ENCODE data around the gene EZH2.
A peak's percentile ranks its signal among the peaks of the same experiment; 100 is the strongest.

Gene EZH2

DNA sequence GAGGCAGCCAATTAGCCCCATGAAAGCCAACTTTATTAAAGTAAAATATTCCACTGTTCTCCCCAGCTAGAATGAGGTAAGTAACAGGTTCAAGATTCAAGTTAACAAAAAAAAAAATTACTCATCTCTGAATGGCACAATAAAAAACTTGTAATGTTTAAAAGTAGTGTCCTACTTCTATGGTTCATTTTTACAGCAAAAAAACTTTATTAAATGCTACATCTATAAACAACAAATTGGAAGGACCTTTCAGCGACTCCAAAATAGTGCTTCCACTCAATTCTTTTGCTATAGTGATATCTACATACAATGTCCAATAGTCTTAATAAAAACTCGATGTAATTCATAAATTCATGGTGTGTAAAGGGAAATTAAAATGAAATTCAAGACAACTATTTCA lies 59.2 kb downstream of the EZH2 start:
- no peak for DNase-seq (ENCODE audit: insufficient read length, low spot score)
- FAIRE-seq: no peak
- no peak for TF ChIP-seq PAX5 (IDR thresholded peaks at IDR 0.05; ENCODE audit: insufficient read depth, low read length, severe bottlenecking)
- no peak for TF ChIP-seq SPI1 (IDR thresholded peaks at IDR 0.05; ENCODE audit: low read depth, low read length)
- no peak for TF ChIP-seq POLR2AphosphoS5 (IDR thresholded peaks at IDR 0.05; ENCODE audit: low read depth, low read length)
- TF ChIP-seq POU2F2 (IDR thresholded peaks at IDR 0.05; ENCODE audit: low read depth, low read length): no peak
- TF ChIP-seq TAF1 (IDR thresholded peaks at IDR 0.05; ENCODE audit: low read depth, low read length): no peak
- no peak for TF ChIP-seq POLR2A (IDR thresholded peaks at IDR 0.05; ENCODE audit: low read depth, low read length)

DNA sequence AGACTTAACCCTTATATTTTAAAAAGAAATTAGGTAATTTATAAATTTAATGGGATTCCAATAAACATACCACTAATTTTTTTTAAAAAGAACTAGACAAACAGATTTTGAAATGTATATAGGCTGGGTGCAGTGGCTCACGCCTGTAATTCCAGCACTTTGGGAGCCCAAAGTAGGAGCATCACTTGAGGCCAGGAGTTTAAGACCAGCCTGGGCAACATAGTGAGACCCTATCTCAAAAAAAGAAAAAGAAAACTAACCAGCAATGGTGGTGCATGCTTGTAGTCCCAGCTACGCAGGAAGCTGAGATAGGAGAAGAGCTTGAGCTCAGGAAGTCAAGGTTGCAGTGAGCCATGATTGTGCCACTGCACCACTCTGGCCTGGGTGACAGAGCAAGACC lies 62.7 kb downstream of the EZH2 start:
- no peak for FAIRE-seq
- no peak for DNase-seq (ENCODE audit: insufficient read length, low spot score)
- TF ChIP-seq POLR2A (IDR thresholded peaks at IDR 0.05; ENCODE audit: low read depth, low read length) (no peak), TAF1 (IDR thresholded peaks at IDR 0.05; ENCODE audit: low read depth, low read length) (no peak), SPI1 (IDR thresholded peaks at IDR 0.05; ENCODE audit: low read depth, low read length) (no peak), POLR2AphosphoS5 (IDR thresholded peaks at IDR 0.05; ENCODE audit: low read depth, low read length) (no peak), PAX5 (IDR thresholded peaks at IDR 0.05; ENCODE audit: insufficient read depth, low read length, severe bottlenecking) (no peak), POU2F2 (IDR thresholded peaks at IDR 0.05; ENCODE audit: low read depth, low read length) (no peak)

DNA sequence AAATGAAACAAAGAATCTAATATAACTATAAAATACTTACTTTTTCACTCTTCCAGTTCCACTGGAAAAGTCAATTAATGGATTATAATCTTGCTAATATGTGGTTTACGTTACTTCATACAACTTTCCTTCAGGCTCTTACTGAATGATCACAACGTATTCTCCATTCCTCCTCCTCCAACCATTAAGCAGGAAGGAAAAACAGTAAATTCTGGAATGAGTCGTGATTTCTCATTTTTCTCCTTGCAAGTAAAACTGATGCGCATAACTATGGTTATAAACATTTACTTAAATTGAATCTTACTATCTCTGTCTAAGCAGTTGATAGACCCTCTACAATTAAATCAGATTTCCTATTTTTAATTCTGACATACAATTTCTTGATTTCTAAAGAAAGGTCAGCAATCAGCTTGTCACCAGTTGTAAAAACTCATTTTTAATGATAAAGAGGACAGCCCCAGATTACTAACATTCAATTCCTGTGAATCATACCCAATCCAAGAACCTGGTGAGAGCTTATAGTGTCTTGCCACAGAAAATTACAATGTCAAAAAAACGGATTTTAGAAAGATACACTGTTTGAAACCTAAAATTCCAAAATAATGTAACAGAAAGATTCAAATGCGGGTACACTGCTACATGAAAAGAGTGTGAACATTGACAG lies 64.3 kb downstream of the EZH2 start:
- TF ChIP-seq SPI1 (IDR thresholded peaks at IDR 0.05; ENCODE audit: low read depth, low read length) (no peak), POLR2A (IDR thresholded peaks at IDR 0.05; ENCODE audit: low read depth, low read length) (no peak), TAF1 (IDR thresholded peaks at IDR 0.05; ENCODE audit: low read depth, low read length) (no peak), POLR2AphosphoS5 (IDR thresholded peaks at IDR 0.05; ENCODE audit: low read depth, low read length) (no peak), PAX5 (IDR thresholded peaks at IDR 0.05; ENCODE audit: insufficient read depth, low read length, severe bottlenecking) (no peak), POU2F2 (IDR thresholded peaks at IDR 0.05; ENCODE audit: low read depth, low read length) (no peak)
- DNase-seq (ENCODE audit: insufficient read length, low spot score) (no peak), FAIRE-seq (no peak)

DNA sequence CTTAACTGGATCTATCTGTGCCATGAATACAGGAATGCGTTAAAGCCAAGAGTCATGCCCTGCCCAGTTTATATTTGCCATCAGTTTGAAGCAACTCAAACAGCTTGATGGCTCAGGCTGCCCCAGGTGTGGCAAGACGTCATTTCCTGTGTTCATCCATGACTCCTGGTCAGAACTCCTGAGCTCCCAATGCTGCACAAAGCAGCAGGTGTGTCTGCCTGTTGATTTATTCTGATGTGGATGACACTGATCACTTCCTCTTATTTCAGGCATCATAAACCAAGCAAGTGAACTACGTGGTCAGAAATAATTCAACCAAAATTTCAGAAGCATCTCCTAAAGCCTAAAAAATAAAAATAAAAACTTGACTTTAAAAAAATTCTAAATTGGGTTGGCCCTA lies 68.5 kb downstream of the EZH2 start:
- DNase-seq (ENCODE audit: insufficient read length, low spot score) (no peak), FAIRE-seq (no peak)
- TF ChIP-seq POU2F2 (IDR thresholded peaks at IDR 0.05; ENCODE audit: low read depth, low read length) (no peak), SPI1 (IDR thresholded peaks at IDR 0.05; ENCODE audit: low read depth, low read length) (peak; percentile 87)

DNA sequence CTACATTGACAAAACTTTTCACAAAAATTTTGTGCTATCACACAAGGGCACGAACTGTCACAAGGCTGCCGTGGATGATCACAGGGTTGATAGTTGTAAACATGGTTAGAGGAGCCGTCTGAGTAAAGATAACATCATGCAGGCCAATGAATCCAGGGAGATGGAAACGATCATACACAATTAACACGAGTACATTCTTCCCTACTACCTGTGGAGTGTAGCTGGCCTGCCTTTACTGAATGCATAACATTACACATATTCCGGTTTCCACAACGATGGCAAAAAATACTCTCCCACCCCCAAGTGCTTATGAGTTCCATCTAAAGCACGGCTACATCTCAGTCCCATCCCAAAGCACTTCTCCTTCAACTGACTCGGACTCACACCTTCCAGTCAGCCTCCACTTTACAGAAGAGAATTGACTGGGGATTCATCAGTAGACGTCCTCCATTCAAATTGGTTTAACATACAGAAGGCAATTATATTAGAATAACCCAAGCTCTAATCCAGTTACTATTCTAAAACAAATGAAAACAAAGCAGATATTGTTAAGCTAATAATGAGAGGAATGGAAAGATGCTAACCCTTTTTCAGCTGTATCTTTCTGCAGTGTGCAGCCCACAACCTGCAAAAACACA lies 69.0 kb downstream of the EZH2 start:
- no peak for DNase-seq (ENCODE audit: insufficient read length, low spot score)
- peak; percentile 38 for FAIRE-seq
- TF ChIP-seq PAX5 (IDR thresholded peaks at IDR 0.05; ENCODE audit: insufficient read depth, low read length, severe bottlenecking) (no peak), POLR2A (IDR thresholded peaks at IDR 0.05; ENCODE audit: low read depth, low read length) (no peak), SPI1 (IDR thresholded peaks at IDR 0.05; ENCODE audit: low read depth, low read length) (no peak), POU2F2 (IDR thresholded peaks at IDR 0.05; ENCODE audit: low read depth, low read length) (no peak), TAF1 (IDR thresholded peaks at IDR 0.05; ENCODE audit: low read depth, low read length) (no peak)

DNA sequence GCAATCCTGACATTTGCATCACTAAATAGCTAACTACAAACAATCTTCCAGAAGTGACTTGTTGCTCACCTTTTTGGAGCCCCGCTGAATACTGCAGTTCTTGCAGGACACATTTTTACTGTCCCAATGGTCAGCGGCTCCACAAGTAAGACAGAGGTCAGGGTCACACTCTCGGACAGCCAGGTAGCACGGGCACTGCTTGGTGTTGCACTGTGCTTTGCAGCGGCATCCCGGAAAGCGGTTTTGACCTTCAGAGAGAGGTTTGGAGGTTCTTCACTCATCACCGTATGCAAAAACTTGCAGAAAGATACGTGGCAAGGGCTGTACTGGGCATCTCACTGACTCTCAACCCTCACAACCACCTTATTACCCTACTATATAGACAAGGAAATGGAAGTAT lies 70.2 kb downstream of the EZH2 start:
- FAIRE-seq (no peak), DNase-seq (ENCODE audit: insufficient read length, low spot score) (no peak)
- no peak for TF ChIP-seq POU2F2 (IDR thresholded peaks at IDR 0.05; ENCODE audit: low read depth, low read length)
- no peak for TF ChIP-seq TAF1 (IDR thresholded peaks at IDR 0.05; ENCODE audit: low read depth, low read length)
- TF ChIP-seq POLR2AphosphoS5 (IDR thresholded peaks at IDR 0.05; ENCODE audit: low read depth, low read length): no peak
- TF ChIP-seq SPI1 (IDR thresholded peaks at IDR 0.05; ENCODE audit: low read depth, low read length): no peak
- no peak for TF ChIP-seq POLR2A (IDR thresholded peaks at IDR 0.05; ENCODE audit: low read depth, low read length)
- TF ChIP-seq PAX5 (IDR thresholded peaks at IDR 0.05; ENCODE audit: insufficient read depth, low read length, severe bottlenecking): no peak

DNA sequence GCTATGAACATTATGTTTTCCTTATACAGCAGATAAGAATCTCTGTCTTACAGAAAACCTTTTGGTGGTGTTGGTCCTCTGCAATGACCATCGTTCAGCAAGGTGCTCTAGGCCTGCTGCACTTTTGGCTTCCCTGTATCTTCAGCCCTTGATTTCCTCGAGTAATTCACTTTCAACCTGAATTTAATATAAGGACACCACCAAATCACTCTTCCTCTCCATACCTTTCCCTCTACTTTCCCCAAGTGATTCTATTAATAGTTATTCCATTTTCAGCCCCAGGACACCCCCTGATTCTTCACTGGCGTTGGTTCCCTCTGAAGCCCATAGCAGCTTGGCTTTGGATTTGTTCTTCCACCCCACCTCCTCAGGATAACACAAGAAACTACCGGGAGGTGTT lies 72.2 kb downstream of the EZH2 start:
- TF ChIP-seq POLR2AphosphoS5 (IDR thresholded peaks at IDR 0.05; ENCODE audit: low read depth, low read length) (no peak), SPI1 (IDR thresholded peaks at IDR 0.05; ENCODE audit: low read depth, low read length) (no peak), POU2F2 (IDR thresholded peaks at IDR 0.05; ENCODE audit: low read depth, low read length) (no peak), POLR2A (IDR thresholded peaks at IDR 0.05; ENCODE audit: low read depth, low read length) (no peak), TAF1 (IDR thresholded peaks at IDR 0.05; ENCODE audit: low read depth, low read length) (no peak), PAX5 (IDR thresholded peaks at IDR 0.05; ENCODE audit: insufficient read depth, low read length, severe bottlenecking) (no peak)
- no peak for DNase-seq (ENCODE audit: insufficient read length, low spot score)
- no peak for FAIRE-seq

DNA sequence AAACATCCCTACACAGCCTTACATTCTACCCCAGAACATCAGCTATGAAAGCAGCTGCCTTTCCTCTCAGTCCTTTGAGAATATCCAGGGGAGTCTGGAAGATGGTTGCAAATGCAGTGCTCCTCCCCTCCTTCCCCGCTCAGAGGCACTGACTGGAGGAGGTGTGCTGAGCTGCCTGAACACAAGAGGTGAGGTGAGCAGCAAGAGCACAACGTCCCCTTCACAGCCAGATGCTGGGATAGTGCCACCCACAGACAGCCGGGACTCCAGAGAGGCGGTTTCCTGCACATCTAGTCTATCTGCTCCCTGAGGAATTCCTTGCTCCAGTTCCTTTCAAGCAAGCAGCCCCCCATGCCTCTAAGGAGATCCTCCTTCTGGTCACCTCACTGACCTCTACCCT lies 74.2 kb downstream of the EZH2 start:
- TF ChIP-seq POLR2A (IDR thresholded peaks at IDR 0.05; ENCODE audit: low read depth, low read length) (no peak), TAF1 (IDR thresholded peaks at IDR 0.05; ENCODE audit: low read depth, low read length) (no peak), POU2F2 (IDR thresholded peaks at IDR 0.05; ENCODE audit: low read depth, low read length) (no peak)
- FAIRE-seq: no peak
- no peak for DNase-seq (ENCODE audit: insufficient read length, low spot score)

DNA sequence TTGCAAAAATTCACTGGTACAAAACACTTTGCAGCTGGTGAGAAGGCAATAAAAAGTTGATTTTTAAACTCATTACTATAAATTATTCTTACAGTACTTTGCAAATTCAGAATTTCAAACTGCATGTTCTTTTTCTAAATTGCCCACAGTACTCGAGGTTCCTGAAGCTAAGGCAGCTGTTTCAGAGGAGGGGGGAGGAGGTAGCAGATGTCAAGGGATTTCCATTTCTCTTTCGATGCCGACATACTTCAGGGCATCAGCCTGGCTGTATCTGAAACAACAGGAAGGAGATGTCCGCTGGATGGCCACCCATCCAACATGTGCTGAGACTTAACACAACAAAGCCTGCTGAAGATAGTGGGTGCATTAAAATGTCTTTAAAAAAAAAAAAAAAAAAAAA lies 76.7 kb downstream of the EZH2 start:
- FAIRE-seq (no peak), DNase-seq (ENCODE audit: insufficient read length, low spot score) (no peak)
- TF ChIP-seq SPI1 (IDR thresholded peaks at IDR 0.05; ENCODE audit: low read depth, low read length) (no peak), POLR2A (IDR thresholded peaks at IDR 0.05; ENCODE audit: low read depth, low read length) (no peak), POLR2AphosphoS5 (IDR thresholded peaks at IDR 0.05; ENCODE audit: low read depth, low read length) (no peak), PAX5 (IDR thresholded peaks at IDR 0.05; ENCODE audit: insufficient read depth, low read length, severe bottlenecking) (no peak), POU2F2 (IDR thresholded peaks at IDR 0.05; ENCODE audit: low read depth, low read length) (no peak), TAF1 (IDR thresholded peaks at IDR 0.05; ENCODE audit: low read depth, low read length) (no peak)

DNA sequence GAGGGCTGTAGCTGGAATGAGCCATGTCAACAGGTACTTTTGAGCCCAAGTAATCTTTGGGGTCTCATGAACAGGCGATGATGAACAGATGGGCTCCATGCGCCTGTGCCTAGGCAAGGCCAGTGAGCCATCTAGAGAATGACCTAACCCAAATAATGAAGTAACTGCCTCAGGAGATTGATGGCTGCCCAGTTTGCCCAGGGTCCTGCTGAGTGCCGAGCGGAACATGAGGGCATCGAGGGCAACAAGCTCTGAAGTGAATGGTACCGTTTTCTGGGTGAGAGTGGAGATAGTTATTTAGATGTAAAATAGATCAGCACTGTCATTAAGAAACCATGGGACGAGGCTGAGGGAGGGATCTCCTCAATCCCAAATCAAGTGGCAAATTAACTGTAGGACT lies 77.9 kb downstream of the EZH2 start:
- FAIRE-seq (no peak), DNase-seq (ENCODE audit: insufficient read length, low spot score) (no peak)
- TF ChIP-seq POLR2AphosphoS5 (IDR thresholded peaks at IDR 0.05; ENCODE audit: low read depth, low read length) (no peak), POLR2A (IDR thresholded peaks at IDR 0.05; ENCODE audit: low read depth, low read length) (no peak), TAF1 (IDR thresholded peaks at IDR 0.05; ENCODE audit: low read depth, low read length) (no peak), SPI1 (IDR thresholded peaks at IDR 0.05; ENCODE audit: low read depth, low read length) (no peak), PAX5 (IDR thresholded peaks at IDR 0.05; ENCODE audit: insufficient read depth, low read length, severe bottlenecking) (no peak), POU2F2 (IDR thresholded peaks at IDR 0.05; ENCODE audit: low read depth, low read length) (no peak)
